NCI-H2196 (cell line): Measurements from ENCODE around the gene MAPT.
"Not testable (repeated sequence)": the region's sequence is repeated elsewhere in the genome, so short reads cannot be mapped to it uniquely, and the experiment has no call there.

Experiments
- DNase-seq: peaks from one replicate; lab custom pipeline; 2025; ENCODE audit not compliant: unreplicated experiment; lab: John Stamatoyannopoulos, UW

Gene MAPT

DNA sequence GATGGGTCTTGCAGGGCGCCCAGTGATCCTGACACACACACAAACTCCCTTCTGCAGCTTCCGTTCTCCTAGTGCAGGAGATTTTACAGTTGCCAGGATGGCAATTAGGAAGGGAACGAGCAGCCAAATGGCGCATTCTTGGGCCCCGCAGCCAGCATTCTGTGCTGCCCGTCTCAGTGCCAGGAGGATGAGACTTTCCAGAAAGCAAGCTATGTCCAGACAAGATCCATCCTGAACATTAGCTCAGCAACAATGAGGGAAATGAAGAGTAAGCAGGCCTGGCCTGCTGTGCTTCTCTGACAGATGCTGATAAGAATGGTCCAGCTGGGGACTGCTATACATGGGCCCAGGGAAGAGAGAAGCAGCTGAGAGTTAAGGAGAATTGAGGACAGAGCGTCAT, 33.2 kb upstream of the MAPT start:
- DNase-seq, result no peak

DNA sequence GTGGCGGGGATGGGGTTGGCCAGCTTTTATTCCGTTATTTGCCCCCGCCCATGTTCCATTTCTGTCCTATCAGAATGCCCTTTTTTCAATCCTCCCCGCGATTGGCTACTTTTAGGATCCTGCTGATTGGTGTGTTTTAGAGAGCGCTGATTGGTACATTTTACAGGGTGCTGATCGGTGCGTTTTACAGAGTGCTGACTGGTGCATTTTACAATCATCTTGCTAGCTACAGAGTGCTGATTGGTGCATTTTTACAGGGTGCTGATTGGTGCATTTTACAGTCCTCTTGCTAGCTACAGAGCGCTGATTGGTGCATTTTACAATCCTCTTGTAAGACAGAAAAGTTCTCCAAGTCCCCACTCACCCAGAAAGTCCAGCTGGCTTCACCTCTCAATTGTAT, 32.2 kb upstream of the MAPT start:
- not testable (repeated sequence) for DNase-seq

- DNase-seq, result no peak
Measured at GRCh38 chr17:45863857-45864654, 30.3 kb upstream of the MAPT start.

DNA sequence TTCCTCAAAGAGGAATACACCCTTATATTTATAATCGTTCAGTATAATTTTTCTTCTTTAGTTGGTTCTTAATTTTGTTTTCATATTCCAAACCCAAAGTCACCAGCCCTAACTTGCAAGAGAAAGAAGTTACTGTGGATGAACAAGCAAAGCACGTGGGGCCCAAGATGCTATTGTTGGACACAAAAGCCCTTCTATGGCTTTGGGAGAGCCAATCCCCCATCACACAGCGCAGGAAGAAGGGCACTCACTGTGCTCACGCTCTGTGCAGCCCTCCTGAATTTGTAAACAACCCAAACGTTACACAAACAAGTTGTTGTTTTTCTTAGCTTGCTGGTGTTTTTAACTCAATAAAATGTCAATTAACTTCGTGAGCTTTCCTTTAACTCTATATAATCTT, 27.2 kb upstream of the MAPT start:
- DNase-seq, result no peak

DNA sequence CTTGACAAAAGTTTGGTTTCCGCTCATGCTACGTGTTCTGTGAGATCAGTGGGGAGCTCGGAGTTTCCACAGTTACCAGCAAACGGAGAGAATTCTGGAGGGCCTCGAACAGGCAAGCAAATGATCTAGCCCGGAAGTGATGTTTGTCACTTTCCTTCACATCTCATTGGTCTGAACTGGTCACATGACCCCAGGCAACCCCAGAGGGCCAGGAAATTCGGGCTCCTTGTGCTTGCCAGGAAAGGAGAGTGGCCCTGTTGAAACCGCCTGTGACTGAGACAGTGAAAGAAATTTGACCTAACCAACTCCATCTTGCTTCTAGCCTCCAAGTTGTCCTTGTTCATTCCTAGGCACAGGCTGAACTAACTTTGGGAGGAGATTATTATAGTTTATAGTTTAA, 26.7 kb upstream of the MAPT start:
- no peak for DNase-seq

DNA sequence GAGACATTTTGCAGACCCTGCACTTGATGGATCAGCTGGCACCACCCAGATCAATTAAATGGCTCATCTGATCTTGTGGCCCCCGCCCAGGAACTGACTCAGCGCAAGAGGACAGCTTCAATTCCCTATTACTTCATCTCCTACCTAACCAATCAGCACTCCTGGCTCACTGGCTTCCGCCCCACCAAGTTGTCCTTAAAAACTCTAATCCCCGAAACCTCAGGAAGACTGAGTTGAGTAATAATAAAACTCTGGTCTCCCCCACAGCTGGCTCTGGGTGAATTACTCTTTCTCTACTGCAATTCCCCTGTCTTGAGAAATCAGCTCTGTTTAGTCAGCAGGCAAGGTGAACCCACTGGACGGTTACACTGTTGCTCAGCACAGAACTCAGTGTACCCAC, 26.1 kb upstream of the MAPT start:
- DNase-seq, result no peak

GRCh38 chr17:45869676-45870341, 24.5 kb upstream of the MAPT start:
- DNase-seq, result no peak

DNA sequence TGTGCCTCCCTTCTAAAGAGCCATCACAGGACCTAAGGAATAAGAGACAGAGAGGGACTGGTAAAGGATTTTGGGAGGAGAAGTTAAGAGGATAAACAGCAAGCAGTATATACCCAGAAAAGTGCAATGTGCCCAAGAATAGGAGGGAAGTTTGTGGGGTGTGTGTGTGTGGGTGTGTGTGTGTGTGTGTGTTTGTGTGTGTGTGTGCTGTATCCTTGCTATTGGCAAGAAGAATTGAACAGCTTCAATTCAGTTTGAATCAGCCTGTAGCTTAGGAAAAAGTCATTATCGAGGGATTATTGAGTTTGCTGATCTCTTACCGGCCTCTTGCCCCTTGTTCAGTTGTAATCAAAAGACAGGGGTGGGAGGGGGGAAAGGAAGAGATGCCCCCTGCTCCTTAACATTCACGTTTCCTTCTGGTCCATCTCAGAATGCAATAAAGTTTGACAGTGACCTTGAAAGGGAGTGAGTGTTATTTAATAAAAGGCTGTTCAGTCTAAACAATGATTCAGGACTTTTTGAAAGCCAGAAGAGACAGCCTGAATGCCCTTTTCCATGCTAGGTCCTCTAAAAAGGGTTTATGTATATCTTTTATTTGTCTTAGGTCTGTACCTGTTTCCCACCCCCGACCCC, 23.9 kb upstream of the MAPT start:
- no peak for DNase-seq

- no peak for DNase-seq
Measured at GRCh38 chr17:45871718-45872117, 22.6 kb upstream of the MAPT start.

DNA sequence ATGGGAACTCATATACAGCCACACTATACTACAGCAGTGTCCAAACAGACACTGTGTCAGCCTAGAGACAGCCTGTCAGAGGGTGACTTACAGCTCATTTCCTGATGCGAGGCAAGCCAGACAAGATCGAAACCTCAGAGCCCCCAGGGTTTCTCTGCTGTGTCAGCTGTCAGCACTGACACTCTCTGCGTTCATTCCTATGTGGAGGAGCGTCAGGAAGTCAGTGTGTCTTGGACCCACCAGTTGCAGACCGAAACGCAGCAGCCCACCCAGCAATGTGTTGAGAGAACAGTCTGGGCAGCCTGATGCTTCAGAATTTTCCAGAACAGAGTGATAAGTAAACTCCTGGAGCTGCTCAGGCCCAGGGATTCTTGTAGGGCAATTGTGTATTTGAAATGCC, 20.6 kb upstream of the MAPT start:
- DNase-seq, result no peak

GRCh38 chr17:45874151-45874550, 20.2 kb upstream of the MAPT start:
- no peak for DNase-seq

DNA sequence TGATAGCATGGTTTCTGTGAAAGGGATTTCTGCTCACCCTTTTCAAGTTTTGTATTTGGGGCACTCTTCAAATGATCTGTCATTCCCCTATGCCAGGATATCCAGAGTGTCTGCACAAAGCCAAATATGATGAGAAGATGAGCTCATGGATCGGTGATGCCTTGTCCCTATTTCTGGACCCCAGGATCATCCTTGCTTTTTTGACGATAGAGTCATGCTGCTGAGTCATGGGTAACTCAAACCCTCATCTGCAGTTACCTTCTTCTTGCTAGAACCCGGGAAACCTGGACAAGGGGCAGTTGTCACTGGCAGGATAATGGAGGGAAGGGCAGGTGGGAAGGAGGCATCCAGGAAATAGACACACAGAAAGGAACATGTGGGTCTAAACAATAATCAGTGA, 17.8 kb upstream of the MAPT start:
- no peak for DNase-seq

GRCh38 chr17:45877467-45877866, 16.9 kb upstream of the MAPT start:
- DNase-seq, result no peak

GRCh38 chr17:45883063-45883462, 11.3 kb upstream of the MAPT start:
- DNase-seq, result no peak

- DNase-seq, result no peak
Measured at GRCh38 chr17:45886852-45887251, 7.5 kb upstream of the MAPT start.

DNA sequence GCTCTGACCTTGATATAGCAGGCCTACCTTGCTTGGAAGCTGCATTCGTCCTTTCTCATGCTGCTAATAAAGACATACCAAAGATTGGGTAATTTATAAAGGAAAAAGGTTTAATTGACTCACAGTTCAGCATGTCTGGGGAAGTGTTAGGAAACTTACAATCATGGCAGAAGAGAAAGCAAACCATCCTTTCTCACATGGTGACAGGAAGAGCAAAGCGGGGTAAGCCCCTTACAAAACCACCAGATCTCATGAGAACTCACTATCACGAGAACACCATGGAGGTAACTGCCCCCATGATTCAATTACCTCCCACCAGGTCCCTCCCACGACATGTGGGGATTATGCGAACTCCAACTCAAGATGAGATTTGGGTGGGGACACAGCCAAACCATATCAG, 6.0 kb upstream of the MAPT start:
- no peak for DNase-seq

GRCh38 chr17:45889579-45889978, 4.8 kb upstream of the MAPT start:
- DNase-seq, result no peak

DNA sequence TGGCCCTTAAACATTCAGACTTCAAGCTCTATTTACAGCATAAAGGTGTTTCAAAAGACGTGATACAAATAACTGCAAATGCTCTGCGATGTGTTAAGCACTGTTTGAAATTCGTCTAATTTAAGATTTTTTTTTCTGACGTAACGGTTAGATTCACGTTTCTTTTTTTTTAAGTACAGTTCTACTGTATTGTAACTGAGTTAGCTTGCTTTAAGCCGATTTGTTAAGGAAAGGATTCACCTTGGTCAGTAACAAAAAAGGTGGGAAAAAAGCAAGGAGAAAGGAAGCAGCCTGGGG, 681 bp upstream of the MAPT start:
- no peak for DNase-seq

DNA sequence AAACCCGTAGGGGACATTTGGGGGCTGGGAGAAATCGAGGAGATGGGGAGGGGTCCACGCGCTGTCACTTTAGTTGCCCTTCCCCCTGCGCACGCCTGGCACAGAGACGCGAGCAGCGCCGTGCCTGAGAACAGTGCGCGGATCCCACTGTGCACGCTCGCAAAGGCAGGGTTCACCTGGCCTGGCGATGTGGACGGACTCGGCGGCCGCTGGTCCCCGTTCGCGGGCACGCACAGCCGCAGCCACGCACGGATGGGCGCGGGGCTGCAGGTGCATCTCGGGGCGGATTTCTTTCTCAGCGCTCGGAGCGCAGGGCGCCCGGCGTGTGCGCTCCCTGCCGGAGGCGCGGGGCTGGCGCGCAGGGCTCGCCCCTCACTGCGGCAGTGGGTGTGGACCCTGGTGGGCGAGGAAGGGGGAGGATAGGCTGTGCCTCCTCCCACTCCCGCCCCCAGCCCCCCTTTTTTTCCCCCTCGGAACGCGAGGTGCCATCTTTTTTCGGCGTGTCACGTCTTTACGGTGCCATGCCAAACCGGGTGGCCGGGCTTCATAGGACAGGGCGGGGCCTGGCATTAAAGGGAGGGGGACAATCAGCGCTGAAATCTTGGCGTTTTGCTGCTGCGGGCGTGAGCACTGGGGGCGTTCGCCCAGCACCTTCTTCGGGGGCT, 1.1 kb downstream of the MAPT start:
- DNase-seq, result peak; percentile 33

DNA sequence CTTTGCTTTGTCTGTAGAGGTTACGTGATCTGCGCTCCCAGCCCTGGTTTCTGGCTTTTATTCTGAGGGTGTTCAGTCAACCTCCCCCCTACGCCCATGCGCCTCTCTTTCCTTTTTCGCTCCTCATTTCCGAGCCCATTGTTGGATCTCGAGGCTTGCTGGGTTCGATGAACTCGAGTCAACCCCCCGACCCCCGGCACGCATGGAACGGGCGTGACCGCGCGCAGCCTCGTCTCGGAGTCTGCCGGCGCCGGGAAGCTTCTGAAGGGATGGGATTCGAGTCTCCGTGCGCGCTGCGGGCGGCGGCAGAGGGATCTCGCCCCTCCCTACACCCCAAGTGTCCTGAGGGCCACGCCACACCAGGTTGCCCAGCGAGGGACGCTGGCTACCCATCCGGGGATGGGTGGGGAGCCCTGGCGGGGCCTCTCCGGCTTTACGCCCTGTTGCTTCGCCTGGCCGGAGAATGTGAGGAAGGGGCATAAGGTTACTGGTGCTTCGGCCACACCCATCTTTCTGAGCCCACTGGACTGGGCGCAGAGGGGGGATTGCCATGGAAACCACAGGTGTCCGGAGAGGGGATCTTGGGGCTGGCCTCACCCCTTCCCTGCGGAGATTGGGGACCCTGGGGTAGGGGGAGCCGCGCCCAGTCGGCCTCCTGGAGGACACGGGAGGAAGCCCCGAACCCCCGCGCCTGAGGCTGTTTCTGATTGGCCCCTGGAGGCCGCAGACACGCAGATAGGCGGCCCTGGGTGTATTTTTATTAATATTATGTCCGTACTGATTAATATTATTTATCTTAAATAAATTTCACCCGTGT, 1.8 kb downstream of the MAPT start:
- no peak for DNase-seq
